Parathyroid adenoma (tissue), 2 donors: ENCODE results near the gene ZDHHC21.

Source experiments
- H2AFZ ChIP-seq: fragments of 300-600 bp; sonication (generic); one replicate; pipeline ENCODE4 v1.7.0; 2017; ENCODE audit warnings: antibody characterized with exemption, mild to moderate bottlenecking
- H3K27ac ChIP-seq: fragments of 300-600 bp; sonication (generic); one replicate; pipeline ENCODE4 v1.7.0; 2017
- H3K27me3 ChIP-seq: fragments of 300-600 bp; sonication (generic); one replicate; pipeline ENCODE4 v1.7.0; 2017; ENCODE audit warnings: low read length; ENCODE audit not compliant: control insufficient read depth, insufficient read depth
- H3K36me3 ChIP-seq: fragments of 300-600 bp; sonication (generic); one replicate; pipeline ENCODE4 v1.7.0; 2017; ENCODE audit warnings: low read length; ENCODE audit not compliant: control insufficient read depth, insufficient read depth
- H3K4me1 ChIP-seq: fragments of 300-600 bp; sonication (generic); one replicate; pipeline ENCODE4 v1.7.0; 2017; ENCODE audit warnings: control low read depth
- H3K4me2 ChIP-seq: fragments of 300-600 bp; sonication (generic); one replicate; pipeline ENCODE4 v1.7.0; 2017; ENCODE audit warnings: low read length
- H3K4me3 ChIP-seq: fragments of 300-600 bp; sonication (generic); one replicate; pipeline ENCODE4 v1.7.0; 2017; ENCODE audit warnings: low read depth, low read length
- H3K79me2 ChIP-seq: fragments of 300-600 bp; sonication (generic); one replicate; pipeline ENCODE4 v1.7.0; 2017; ENCODE audit warnings: control low read depth
- H3K9ac ChIP-seq: fragments of 300-600 bp; sonication (generic); one replicate; pipeline ENCODE4 v1.7.0; 2017; ENCODE audit warnings: mild to moderate bottlenecking
- H3K9me3 ChIP-seq: fragments of 300-600 bp; sonication (generic); one replicate; pipeline ENCODE4 v1.7.0; 2017; ENCODE audit warnings: low read length; ENCODE audit not compliant: control insufficient read depth
- CTCF ChIP-seq: fragments of 300-600 bp; sonication (generic); IDR thresholded peaks from one replicate; pipeline ENCODE4 v1.7.0; 2017; ENCODE audit warnings: antibody characterized with exemption, mild to moderate bottlenecking
- donor health status: primary hyperparathyroidism.

ZDHHC21 gene

DNA sequence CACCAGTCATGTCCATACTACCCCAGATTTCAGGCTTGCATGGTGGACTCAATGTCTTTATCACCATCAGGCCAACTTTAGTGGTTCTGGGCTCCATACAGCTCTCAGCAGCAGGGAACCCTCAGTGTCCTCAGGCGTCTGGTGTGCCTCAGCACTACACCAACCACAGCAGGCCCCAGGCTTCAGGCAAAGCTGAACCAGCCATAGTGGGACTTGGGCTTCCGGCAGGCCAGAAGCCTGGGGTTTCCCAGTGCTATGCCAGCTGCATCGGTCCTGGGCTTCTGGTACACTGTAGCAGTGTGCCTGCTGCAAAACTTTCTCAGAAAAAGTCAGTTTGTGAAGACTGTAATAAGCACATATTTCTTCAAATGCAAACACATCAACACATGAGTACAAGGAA is 11.0 kb upstream of the ZDHHC21 start:
- Histone ChIP-seq H3K36me3 (no peaks in the 10 kb centered on the region), H3K27me3 (no peaks in the 10 kb centered on the region), H3K4me3 (no peak overlapping the region), H3K79me2 (no peaks in the 10 kb centered on the region), H3K9me3 (no peaks in the 10 kb centered on the region), H2AFZ (no peak overlapping the region), H3K4me2 (no peak overlapping the region), H3K27ac (no peak overlapping the region), H3K9ac (no peak overlapping the region), H3K4me1 (no peaks in the 10 kb centered on the region)
- TF ChIP-seq CTCF = no peak

DNA sequence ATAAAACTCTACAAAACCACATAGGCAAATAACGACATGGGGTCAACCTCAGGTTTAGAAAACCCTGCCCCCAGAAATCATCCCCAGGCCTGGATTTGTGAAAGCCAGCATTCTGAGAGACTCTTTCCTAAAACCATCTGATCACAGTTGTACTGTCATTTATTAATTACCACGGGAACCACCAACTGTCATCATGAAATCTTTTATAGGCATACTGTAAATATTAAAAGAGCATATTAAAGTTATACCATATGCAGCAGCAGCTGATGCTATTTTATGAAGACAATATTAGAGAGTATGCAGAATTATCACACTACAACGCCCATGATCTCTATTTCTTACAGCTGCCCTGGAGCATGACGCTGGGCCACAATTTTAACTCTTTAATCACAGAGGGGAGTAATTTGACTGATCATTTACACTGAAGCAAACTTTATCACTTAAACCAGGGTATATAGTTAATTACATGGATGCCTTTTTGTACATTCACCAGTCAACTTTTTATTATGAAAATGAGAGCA is 9.0 kb upstream of the ZDHHC21 start:
- H3K27me3 ChIP-seq = no peaks in the 10 kb centered on the region
- H2AFZ ChIP-seq = no peak overlapping the region
- no peak overlapping the region for H3K9ac ChIP-seq
- no peaks in the 10 kb centered on the region for H3K4me1 ChIP-seq
- no peak for TF ChIP-seq CTCF
- H3K9me3 ChIP-seq = no peaks in the 10 kb centered on the region
- no peaks in the 10 kb centered on the region for H3K79me2 ChIP-seq
- H3K27ac ChIP-seq = no peak overlapping the region
- no peaks in the 10 kb centered on the region for H3K36me3 ChIP-seq
- H3K4me2 ChIP-seq = no peak overlapping the region
- no peak overlapping the region for H3K4me3 ChIP-seq

- Histone ChIP-seq H3K9ac (no peak overlapping the region), H3K4me2 (peak overlapping the region; percentile 72), H3K27me3 (no peaks in the 10 kb centered on the region), H3K9me3 (no peaks in the 10 kb centered on the region), H2AFZ (peak overlapping the region; percentile 97), H3K36me3 (no peaks in the 10 kb centered on the region), H3K79me2 (no peaks in the 10 kb centered on the region), H3K27ac (no peak overlapping the region), H3K4me1 (no peaks in the 10 kb centered on the region), H3K4me3 (peak overlapping the region; percentile 62)
- no peak for TF ChIP-seq CTCF
These were observed 572 bp downstream of the ZDHHC21 start for GRCh38 chr9:14692470-14693250.

DNA sequence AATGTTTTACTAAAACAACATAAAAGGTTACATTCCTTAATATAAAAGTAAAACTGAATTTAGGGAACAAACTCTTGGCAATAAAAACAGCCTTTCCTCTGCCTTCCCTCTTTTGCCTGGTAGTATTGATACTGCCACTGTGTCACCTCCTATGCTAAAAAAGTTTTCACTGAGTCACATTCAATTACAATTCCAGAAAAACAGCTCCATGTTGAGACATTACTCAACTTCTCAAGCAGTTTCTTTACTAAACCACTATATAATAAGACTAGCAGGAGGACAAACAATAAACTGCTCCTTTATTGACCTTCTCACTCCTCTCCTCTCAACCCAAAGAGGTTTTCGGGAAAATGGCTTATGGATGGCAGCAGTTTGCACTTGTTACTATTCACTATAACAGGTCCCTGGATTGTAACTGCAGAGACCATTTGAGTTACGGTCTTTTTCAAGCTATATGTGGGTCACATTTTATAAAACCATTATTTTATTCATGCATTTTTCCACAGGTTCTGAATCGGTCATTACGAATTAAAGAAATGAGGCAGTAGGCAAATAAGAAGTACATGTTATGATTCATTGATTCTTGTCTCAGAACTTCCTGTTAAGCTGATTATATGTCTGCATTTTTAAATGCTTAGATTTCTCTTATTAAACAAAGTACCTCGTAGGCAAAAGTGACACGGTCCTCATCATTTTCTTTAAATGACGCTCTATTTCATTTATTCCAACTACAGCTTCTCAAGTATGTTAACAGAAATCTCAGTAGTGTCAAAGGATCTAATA is 2.1 kb downstream of the ZDHHC21 start:
- Histone ChIP-seq H3K4me2 (no peak overlapping the region), H3K4me3 (no peak overlapping the region), H3K27ac (no peak overlapping the region), H3K36me3 (no peaks in the 10 kb centered on the region), H3K9ac (no peak overlapping the region), H3K27me3 (no peaks in the 10 kb centered on the region), H2AFZ (no peak overlapping the region), H3K4me1 (no peaks in the 10 kb centered on the region), H3K79me2 (no peaks in the 10 kb centered on the region), H3K9me3 (no peaks in the 10 kb centered on the region)
- TF ChIP-seq CTCF = no peak
